ENCODE results near the gene RAPGEF2. TPM values are rescaled to one million over a fixed set of nuclear protein-coding genes. Genes with fewer than 3 reads are reported as not detected.

Gene RAPGEF2
- total and polyA plus RNA-seq, 10 of the 15 experiments (the other 5 are each of a cell fraction or from before 2014, with no cell fraction given): 0.31 to 24.0 (median 2.9) TPM

DNA sequence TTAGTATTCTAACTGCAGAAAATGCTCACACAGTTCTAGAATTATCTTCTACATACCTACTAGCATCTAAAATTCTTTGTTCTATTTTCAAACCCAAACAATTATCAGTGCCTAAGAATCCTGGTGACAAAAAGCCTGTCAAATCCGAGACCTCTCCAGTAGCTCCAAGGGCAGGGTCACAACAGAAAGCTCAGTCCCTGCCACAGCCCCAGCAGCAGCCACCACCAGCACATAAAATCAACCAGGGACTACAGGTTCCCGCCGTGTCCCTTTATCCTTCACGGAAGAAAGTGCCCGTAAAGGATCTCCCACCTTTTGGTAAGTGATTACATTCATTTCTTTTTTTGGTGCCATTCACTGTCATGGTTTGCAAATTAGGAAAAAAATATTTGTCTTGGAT is 243.8 kb downstream of the RAPGEF2 start:
- DNase-seq (ENCODE audit: low read depth, low spot score): no peak
- no TSS peak for BruUV-seq (replicated peaks)
- H3K9ac ChIP-seq (ENCODE audit: control insufficient read depth, insufficient read depth, low read length): no peak overlapping the region
- CTCF ChIA-PET: no interaction called here
- no peak overlapping the region for H3K27ac ChIP-seq (ENCODE audit: control insufficient read depth, insufficient read depth)
- H3K9me3 ChIP-seq (replicated peaks; ENCODE audit: control insufficient read depth, insufficient read depth, low read length): no peaks in the 10 kb centered on the region
- no peaks in the 10 kb centered on the region for H3K79me2 ChIP-seq (ENCODE audit: control insufficient read depth, insufficient read depth, low read length)
- no peak overlapping the region for H2AFZ ChIP-seq (ENCODE audit: control insufficient read depth, low read depth, low read length)
- no peaks in the 10 kb centered on the region for H3K4me1 ChIP-seq (ENCODE audit: control insufficient read depth, insufficient read depth, low read length)
- no peaks in the 10 kb centered on the region for H4K20me1 ChIP-seq (ENCODE audit: control insufficient read depth, insufficient read depth)
- WGBS (ENCODE audit: insufficient coverage, insufficient replicate concordance, low lambda C conversion rate, missing lambda C conversion rate): 100% methylated on average over 5 of the region's 5 CpGs
- no peaks in the 10 kb centered on the region for H3K27me3 ChIP-seq (replicated peaks in 1 of 2; ENCODE audit: control insufficient read depth in 2 of 2, insufficient read depth in 2 of 2, low read length in 1 of 2)
- H3K4me2 ChIP-seq (ENCODE audit: control insufficient read depth, insufficient read depth): no peak overlapping the region
- intact Hi-C loops (cut with micrococcal nuclease; ENCODE audit: unreplicated experiment) (no loop called here), in situ Hi-C loops (cut with MboI) (no loop called here)
- no peak for FAIRE-seq
- peaks cover 0 to 18% of the 10 kb centered on the region in 2 experiments; a peak in 2 of 4 replicates for H3K36me3 ChIP-seq (ENCODE audit: control insufficient read depth in 2 of 2, insufficient read depth in 2 of 2, low read length in 1 of 2)
- POLR2A ChIA-PET: no interaction called here
- no peak for ATAC-seq
- no peak overlapping the region for H3K4me3 ChIP-seq
- SMC1A ChIA-PET (ENCODE audit: uncharacterized antibody, unreplicated experiment): interaction anchor here (1.0 kb wide), 1 partner anchor 21 kb away, joined by 3 read pairs; no protein-coding TSS in a partner anchor
- RAD21 ChIA-PET (ENCODE audit: unreplicated experiment): no interaction called here
- TF ChIP-seq SRF (IDR thresholded peaks at IDR 0.05; ENCODE audit: low read depth in 2 of 2, low read length in 2 of 2) (no peak), BACH1 (IDR thresholded peaks at IDR 0.05; ENCODE audit: borderline replicate concordance) (no peak), CUX1 (IDR thresholded peaks at IDR 0.05; ENCODE audit: insufficient replicate concordance, low read depth, low read length) (no peak), RFX5 (IDR thresholded peaks at IDR 0.05; ENCODE audit: low read depth, low read length) (no peak), E4F1 (IDR thresholded peaks at IDR 0.05; ENCODE audit: borderline replicate concordance, partially characterized antibody) (no peak), ATF3 (IDR thresholded peaks at IDR 0.05; ENCODE audit: borderline replicate concordance, extremely low read depth, low read depth, low read length) (no peak), KDM1A (IDR thresholded peaks at IDR 0.05; ENCODE audit: borderline replicate concordance) (no peak), E2F8 (IDR thresholded peaks at IDR 0.05; ENCODE audit: low read depth, partially characterized antibody) (no peak), MXI1 (IDR thresholded peaks at IDR 0.05; ENCODE audit: low read depth, low read length) (no peak)
- TF ChIP-seq, protein P1, sequence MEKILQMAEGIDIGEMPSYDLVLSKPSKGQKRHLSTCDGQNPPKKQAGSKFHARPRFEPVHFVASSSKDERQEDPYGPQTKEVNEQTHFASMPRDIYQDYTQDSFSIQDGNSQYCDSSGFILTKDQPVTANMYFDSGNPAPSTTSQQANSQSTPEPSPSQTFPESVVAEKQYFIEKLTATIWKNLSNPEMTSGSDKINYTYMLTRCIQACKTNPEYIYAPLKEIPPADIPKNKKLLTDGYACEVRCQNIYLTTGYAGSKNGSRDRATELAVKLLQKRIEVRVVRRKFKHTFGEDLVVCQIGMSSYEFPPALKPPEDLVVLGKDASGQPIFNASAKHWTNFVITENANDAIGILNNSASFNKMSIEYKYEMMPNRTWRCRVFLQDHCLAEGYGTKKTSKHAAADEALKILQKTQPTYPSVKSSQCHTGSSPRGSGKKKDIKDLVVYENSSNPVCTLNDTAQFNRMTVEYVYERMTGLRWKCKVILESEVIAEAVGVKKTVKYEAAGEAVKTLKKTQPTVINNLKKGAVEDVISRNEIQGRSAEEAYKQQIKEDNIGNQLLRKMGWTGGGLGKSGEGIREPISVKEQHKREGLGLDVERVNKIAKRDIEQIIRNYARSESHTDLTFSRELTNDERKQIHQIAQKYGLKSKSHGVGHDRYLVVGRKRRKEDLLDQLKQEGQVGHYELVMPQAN (conservative IDR thresholded peaks at IDR 0.05): no peak
